HG03025 (cell line): ENCODE data around the gene TNRC18.

Source experiments
- ATAC-seq: cut with Tn5 transposase; IDR thresholded peaks from one replicate; pipeline ENCODE4 v1.9.1; 2021; ENCODE audit warnings: mild to moderate bottlenecking, moderate library complexity; ENCODE audit not compliant: unreplicated experiment, low FRiP score

Gene TNRC18

GRCh38 chr7:5430612-5430947, 6.9 kb upstream of the TNRC18 start:
- no peak for ATAC-seq

DNA sequence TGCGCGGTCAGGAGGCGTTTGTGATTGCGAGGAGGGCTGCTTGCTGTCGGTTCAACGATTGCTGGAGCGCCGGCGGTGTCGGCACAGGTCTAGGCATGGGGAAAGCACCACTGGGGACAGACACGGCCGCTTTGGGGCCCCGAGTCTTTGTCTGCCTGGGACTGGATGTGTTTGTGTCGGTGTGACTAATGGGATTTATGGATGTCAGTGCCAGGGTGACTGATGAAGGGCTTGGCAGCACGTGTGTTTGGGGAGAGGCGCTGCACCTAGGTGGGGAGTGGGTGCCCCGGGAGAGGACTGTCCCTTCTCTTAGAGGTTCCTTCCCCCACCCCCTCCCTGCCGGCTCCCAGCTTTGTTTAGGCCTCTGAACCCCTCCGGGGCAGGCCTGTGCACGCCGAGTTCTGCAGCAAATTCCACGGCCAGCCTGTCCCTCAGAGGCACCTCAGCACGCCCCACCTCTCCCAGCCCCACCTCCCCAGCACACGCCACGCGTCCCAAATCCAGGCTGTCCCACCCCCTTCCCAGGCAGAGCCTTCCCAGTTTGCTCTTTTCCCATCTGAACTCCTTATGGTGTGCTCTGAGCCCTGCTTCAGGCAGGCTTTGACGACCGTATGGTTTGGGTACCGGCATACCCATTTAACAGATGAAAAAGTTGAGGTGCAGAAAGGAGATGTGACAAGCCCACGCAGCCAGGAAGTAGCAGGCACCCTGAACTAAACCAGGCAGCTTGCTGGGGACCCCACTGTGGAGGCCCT, 6.4 kb upstream of the TNRC18 start:
- ATAC-seq, result no peak

DNA sequence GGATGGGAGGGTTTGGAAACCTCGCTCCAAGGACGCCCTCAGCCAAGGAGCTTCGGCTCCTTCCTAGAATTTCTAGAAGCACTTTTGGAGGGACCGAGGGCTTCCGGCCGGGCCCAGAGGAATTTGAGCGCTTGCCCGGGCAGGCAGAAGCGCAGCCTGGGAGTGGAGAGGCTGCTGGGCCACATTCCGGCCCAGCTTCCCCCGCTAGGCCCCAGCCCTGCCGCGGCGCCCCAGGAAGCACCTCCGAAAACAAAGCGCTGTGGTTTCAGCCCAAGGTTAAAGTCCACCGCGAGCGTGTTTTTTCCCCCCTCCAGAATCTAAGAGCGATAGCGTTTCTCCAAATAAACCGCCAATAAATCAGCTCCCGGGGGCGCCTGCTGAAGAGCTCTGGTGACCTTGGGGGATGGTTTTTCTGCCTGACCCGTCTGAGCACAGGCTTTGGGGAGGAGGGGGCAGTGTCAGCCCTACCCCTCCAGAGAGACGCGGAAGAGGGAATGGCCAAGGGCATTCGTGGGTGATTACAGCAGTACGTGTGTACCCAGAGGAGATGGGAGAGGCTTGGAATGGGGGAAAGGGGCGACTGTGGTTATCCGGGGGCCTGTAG, 5.7 kb upstream of the TNRC18 start:
- no peak for ATAC-seq

GRCh38 chr7:5428478-5429252, 5.0 kb upstream of the TNRC18 start:
- no peak for ATAC-seq

DNA sequence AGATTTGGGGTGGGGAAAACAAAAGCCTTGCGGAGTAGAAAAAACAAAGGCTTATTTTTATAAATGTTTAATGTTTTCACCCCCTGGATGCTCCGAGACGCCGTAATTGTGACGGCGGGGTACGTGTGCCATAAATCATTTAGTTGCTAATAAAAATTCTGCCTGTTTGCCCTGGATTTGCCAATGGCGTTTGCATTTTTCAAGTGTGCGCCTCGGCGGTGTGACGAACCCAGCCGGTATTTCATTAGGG, 2.5 kb upstream of the TNRC18 start:
- no peak for ATAC-seq

DNA sequence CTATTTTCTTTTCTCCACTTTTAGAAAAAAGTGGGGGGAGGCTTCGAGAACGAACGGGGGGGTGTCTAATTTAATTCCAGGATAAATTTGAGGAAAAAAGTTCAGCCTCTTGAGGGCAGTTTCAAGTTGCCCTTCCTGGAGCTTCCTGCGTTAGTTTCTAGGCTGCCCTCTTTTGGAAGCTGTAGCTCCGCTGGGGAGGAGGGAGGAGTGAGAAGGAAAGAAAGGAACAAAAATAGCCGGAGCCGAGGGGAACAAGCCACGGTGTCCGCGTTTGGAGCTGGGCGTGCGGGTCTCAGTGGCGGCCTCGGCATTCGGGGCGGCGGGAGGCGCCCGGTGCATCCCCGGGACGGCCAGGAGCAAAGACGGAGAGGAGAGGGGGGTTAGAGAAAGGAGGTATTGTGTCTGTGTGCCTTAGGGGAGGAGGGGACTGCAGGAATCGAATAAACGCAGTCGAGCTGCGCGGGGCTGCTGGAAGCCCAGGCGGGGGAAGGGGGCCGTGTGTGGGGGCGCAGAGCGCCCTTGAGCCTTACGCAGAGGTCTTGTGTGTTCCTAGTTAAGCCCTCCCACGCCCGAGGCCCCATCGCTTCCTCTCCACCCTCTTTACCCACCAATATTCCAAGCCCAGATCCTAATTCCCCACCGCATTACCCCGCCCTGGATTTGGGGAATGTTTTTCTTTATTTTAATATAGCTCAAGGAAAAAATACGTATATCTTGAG, 2.0 kb upstream of the TNRC18 start:
- no peak for ATAC-seq

DNA sequence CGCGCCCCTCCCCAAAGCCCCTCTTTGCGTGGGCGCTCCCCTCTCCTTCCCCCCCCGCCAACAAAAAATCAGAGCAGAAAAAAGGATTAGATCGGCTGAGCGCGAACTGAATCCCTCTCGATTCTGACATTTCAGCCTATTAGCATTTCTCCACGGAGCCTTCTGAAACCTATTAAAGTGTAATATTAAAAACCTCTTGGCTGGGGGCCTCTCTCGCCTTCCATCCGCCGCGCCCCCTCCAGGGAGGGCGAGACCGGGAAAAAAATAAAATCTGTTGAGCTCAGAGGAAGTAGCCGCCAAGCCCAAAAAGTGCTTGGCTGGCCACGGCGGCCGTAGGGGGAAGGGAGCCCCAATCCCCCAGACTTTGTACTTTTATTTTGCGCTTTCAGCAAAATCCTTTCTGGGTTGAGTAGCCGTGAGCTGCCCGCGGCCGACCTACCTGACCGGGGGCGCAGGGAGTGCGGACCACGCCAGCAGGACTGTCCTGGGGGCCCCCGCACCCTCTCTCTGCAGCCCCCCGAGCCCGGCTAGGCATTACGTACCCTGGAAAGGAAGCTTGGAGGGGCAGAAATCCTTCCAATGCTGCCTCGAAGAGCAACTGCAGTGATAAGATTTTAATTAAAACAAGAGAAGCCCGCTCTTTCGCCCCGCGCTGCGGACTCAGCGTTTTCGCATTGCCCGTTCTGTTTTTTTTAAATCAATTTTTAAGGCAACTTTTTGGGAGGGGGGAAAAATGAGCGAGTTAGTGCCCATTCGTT, 1.3 kb upstream of the TNRC18 start:
- no peak for ATAC-seq

- no peak for ATAC-seq
These were observed 528 bp upstream of the TNRC18 start for GRCh38 chr7:5423976-5424748.

DNA sequence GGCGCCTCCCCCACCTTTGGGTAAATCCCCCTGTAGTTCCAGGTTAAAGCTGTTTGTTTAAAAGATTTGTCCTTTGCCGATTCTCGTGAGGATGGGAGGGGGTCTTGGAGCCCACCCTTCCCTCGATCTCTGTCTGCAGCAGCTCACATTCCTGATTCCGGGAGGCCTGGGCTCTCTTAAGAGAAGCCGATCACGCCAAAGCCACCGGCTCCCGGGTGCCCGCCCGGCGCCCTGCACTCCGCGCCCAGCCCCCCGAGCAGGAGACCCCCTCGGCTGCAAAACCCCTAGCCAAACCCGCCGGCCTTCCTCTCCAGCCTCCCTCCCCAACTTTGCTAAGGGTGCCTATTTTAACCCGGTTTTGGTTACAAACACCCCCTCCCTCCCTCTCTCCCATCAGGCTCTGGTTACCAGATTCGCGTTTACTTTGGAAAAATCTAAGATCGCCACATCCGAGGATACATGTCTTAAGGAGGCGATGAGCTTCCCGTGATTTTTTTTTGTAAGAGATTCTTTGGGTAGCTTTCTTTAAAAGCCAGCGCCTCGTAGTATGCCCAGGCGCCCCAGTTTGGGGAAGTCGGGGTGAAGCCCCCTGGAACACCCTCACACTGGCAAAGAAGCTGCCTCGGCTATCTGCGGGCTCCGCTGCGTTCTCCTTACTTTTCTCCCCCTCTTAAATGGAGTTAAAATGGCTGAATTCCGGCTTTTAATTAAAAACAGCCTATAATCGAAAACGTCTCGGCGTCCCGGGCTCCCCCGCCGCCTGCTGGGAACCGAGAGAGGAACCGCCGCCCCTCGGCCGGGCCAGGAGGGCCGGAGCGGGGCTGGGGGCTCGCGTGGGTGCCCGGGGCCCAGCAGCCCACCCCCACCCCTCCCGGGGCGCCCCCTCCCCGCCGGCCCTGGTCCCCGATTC, 983 bp downstream of the TNRC18 start:
- ATAC-seq, result no peak

GRCh38 chr7:5421714-5422395, 1.8 kb downstream of the TNRC18 start:
- ATAC-seq, result no peak

DNA sequence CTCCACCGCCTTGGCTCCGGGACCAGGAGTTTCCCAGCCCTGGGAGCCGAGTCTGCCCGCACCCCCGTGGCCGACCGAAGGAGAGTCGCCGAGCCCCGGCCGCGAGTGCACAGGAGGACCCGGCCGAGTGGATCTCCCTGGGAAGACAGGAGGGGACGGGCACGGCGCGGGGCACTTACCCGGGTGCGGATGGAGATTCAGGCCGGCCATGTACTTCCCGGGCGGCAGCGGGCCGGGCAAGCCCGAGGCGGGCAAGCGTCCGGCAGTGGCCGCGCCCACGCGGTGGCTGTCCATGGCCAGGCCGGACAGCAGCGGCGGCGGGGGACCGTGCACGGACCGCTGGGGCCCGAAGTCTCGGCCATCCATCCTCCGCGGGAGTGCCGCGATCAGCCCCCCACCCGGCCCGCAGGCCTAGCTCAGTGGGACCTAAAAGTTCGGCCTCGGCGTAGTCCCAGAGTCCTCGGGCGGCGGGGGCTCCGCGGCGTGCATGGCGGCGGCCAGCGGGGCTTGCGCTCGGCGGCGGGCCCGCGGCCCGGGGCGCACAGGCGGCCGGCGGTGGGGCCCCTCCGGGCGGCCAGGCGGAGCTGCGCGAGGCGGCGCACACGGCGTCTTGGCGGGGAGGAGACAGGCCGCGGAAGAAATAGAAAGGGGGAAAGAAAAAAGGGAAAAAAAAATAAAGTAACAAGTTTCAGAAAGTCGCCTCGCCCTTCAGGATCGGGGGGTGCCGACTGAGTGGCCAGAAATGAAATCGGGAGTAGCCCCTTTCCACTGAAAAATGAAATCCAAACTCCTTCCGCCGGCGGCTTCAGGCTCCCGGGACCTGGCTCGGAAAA, 2.5 kb downstream of the TNRC18 start:
- no peak for ATAC-seq

DNA sequence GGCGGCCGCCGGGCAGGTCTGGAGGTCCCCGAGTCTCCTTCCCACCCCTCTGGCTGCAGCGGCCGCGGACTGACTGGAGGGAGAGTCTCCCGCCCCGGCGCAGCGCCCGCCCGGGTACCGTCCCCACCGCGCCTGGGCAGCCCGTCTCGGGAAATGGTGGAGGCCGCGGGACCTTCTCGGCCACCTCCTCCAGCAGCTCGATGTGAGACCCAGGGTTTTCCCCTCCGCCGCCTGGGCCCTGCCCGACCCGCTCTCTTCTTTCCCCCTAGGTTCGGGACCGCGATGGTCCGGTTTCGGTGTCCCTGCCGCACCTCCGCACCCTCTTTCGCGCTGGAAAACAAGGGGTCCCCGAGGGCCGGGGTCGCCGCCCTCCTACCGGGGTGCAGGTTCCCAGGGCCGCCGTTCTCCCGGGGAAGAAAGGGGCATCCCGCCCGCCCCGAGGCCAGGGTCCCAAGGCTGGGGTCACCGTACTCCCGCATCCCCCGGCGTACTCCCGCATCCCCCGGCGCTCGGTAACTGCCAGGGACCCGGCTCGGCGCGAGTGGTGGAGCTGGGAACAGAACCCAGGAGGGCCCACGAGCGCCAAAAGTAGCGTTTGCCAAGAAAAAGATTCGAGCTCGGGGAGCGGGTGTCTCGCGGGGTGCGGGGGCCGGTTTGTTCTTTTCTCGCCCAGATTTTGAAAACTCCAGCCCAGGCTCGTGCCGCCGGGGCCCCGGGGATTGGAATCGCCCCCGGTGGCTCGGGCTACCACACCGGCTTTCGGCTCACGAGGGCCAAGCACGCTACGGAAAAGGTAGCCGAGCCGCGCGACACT, 3.4 kb downstream of the TNRC18 start:
- ATAC-seq, result no peak

- no peak for ATAC-seq
These were observed 4.0 kb downstream of the TNRC18 start for GRCh38 chr7:5419539-5420066.

DNA sequence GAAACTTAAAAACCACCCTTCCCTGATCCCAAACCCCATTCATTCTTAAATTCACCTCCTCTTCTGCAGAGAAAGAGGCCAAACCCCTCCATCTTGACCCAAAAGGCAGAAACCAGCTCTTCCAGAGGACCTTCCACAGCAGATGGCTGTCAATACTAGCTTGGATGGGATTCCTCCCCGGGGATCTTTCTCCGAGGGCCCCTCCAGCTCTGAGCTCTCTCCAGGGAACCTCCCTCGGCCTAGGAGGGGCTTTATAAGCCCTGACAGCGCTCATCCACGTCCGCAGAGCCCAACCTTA, 5.4 kb downstream of the TNRC18 start:
- ATAC-seq, result no peak

DNA sequence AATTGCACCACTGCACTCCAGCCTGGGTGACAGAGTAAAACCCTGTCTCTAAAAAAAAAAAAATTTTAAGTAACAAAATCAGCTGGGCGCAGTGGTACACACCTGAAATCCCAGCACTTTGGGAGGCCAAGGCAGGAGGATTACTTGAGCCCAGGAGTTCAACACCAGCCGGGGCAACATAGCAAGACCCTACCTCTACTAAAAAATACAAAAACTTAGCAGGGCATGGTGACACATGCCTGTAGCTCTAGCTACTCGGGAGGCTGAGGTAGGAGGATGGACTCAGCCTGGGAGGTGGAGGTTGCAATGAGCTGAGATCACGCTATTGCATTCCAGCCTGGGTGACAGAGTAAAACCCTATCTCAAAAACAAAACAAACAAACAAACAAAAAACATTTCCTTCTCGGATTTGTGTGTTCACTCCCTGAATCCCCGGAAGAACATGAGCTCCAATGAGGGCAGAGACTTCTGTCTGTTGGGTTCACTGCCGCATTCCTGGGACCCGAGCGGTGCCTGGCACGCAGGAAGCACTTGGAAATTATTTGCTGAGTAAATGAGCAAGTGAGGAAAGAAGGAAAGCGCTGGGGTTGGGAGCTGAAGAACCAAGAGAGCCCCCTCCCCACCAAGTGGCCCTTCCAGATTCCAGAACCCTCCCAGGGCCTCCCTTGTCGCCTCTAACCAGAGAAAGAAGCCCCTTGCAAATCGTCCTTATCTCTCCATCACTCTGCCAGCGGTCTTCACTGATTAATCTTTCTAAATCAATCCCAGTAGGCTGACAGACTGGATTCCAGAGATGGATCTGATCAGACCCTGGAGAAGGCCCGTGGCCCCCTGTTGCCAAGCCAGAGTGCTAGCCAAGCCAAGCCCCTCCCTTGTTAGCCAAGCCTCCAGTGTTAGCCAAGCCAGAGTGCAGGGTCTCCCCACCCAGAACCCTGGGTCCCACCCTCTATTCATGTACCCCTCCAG, 6.2 kb downstream of the TNRC18 start:
- no peak for ATAC-seq

DNA sequence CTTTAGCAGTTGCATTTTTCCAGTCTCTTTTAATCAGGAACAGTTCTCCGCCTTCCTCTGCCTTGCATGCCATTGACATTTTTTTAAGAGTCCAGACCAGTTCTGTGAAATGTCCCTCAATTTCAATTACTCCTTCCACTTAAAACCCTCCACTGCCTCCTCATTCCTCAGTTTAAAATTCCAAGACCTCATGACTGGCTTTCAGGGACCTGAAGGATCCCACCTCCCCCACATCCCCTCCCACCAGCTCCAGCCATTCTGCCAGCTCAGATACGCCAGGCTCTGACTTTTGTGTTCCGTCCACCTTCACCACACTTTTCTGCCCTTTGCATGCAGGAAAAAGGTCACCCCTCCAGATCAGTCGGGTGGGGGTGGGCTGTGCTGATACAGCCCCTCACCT, 8.7 kb downstream of the TNRC18 start:
- ATAC-seq, result no peak
